Endothelial cell of umbilical vein (primary cell): ENCODE measurements around the gene TJP3. TPM values are rescaled to one million over a fixed set of nuclear protein-coding genes. Genes with fewer than 3 reads are reported as not detected.

Experiments used
- BruUV-seq: library from RNA; stranded (reverse); fragments of 400-500 nt; replicated peaks from 2 replicates; lab custom pipeline; 2021; lab: Mats Ljungman, UMichigan
- CTCF ChIA-PET: fragments of 300-600, 350-600 bp; sonication (Branson Sonifier 250); formaldehyde crosslinking; loops from one replicate; lab custom pipeline; 2021; ENCODE audit warnings: antibody characterized with exemption, inconsistent platforms; lab: Charles Lee
- POLR2A ChIA-PET: fragments of 300-600, 350-600 bp; sonication (Branson Sonifier 250); formaldehyde crosslinking; loops from one replicate; lab custom pipeline; 2021; ENCODE audit warnings: antibody characterized with exemption, inconsistent platforms; lab: Charles Lee
- DNase-seq: peaks from one replicate; pipeline ENCODE4 v3.0.0-alpha.2; 2011; ENCODE audit warnings: low read depth, low spot score
- FAIRE-seq: peaks from 2 replicates; lab custom pipeline; 2011; peaks lifted over from hg19 to GRCh38; lab: Jason Lieb, UNC
- H2AFZ ChIP-seq: 2 replicates; pipeline ENCODE4 v1.6.0; 2012; ENCODE audit warnings: low read depth, low read length, control low read depth, inconsistent platforms
- H3K27ac ChIP-seq: 2 replicates; pipeline ENCODE4 v1.5.1; 2011; ENCODE audit warnings: low read depth, mild to moderate bottlenecking, control low read depth, low read length, moderate library complexity; ENCODE audit not compliant: insufficient read depth
- H3K27me3 ChIP-seq, 2 experiments: 2 replicates each; pipeline versions ENCODE4 v1.6.0 to v1.6.1; 2011; ENCODE audit warnings: low read length in 2 of 2, mixed read lengths in 1 of 2; ENCODE audit not compliant: control insufficient read depth in 2 of 2, insufficient read depth in 2 of 2
- H3K36me3 ChIP-seq, 2 experiments: 2 replicates in 1 of 2; 3 replicates in 1 of 2; pipeline ENCODE4 v1.5.1; 2011; ENCODE audit warnings: low read length in 2 of 2, mild to moderate bottlenecking in 1 of 2, moderate library complexity in 1 of 2; ENCODE audit not compliant: control insufficient read depth in 2 of 2, insufficient read depth in 2 of 2; ENCODE audit errors: extremely low read depth in 1 of 2
- H3K4me1 ChIP-seq: 3 replicates; pipeline ENCODE4 v1.5.1; 2011; ENCODE audit warnings: mild to moderate bottlenecking, low read length; ENCODE audit not compliant: control insufficient read depth, insufficient read depth; ENCODE audit errors: extremely low read depth
- H3K4me2 ChIP-seq: 2 replicates; pipeline ENCODE4 v1.6.1; 2011; ENCODE audit warnings: low read length, control low read depth, mixed read lengths; ENCODE audit not compliant: insufficient read depth
- H3K4me3 ChIP-seq, 3 experiments: fragments of 200-600 bp in 1 of 3; sonication (generic), shearing (Covaris generic) in 1 of 3; replicated peaks in 1 of 3; 2 replicates each; pipeline ENCODE4 v1.5.1; 2011 to 2016; ENCODE audit warnings: control low read depth in 3 of 3, low read length in 3 of 3, mild to moderate bottlenecking in 2 of 3, inconsistent platforms in 1 of 3, low read depth in 1 of 3, moderate library complexity in 1 of 3; ENCODE audit not compliant: insufficient read depth in 1 of 3
- H3K79me2 ChIP-seq: 2 replicates; pipeline ENCODE4 v1.6.0; 2012; ENCODE audit warnings: low read length, inconsistent platforms; ENCODE audit not compliant: control insufficient read depth, insufficient read depth
- H3K9ac ChIP-seq: replicated peaks from 2 replicates; pipeline ENCODE3; 2011; ENCODE audit warnings: low read length, control low read depth; ENCODE audit not compliant: insufficient read depth; ENCODE audit errors: extremely low read depth
- H3K9me1 ChIP-seq: replicated peaks from 3 replicates; pipeline ENCODE4 v1.6.0; 2011; ENCODE audit warnings: mild to moderate bottlenecking, low read length; ENCODE audit not compliant: control insufficient read depth, insufficient read depth; ENCODE audit errors: extremely low read depth
- H3K9me3 ChIP-seq: replicated peaks from 2 replicates; pipeline ENCODE4 v1.5.1; 2012; ENCODE audit warnings: low read length, inconsistent platforms; ENCODE audit not compliant: control insufficient read depth, insufficient read depth
- H4K20me1 ChIP-seq: replicated peaks from 2 replicates; pipeline ENCODE3; 2011; ENCODE audit warnings: mild to moderate bottlenecking, low read length; ENCODE audit not compliant: control insufficient read depth, insufficient read depth; ENCODE audit errors: extremely low read depth
- CTCF ChIP-seq, 2 donors: IDR thresholded peaks; 1 replicate in 1 of 2; 2 replicates in 1 of 2; pipeline ENCODE4 v1.5.1; 2011; ENCODE audit warnings: low read length in 2 of 2, mild to moderate bottlenecking in 2 of 2, moderate library complexity in 2 of 2, control low read depth in 1 of 2, inconsistent platforms in 1 of 2, low read depth in 1 of 2; ENCODE audit not compliant: insufficient read depth in 1 of 2; ENCODE audit errors: extremely low read depth in 1 of 2
- EZH2 ChIP-seq: IDR thresholded peaks from 2 replicates; pipeline ENCODE4 v1.6.1; 2012; ENCODE audit warnings: borderline replicate concordance, low read depth, mild to moderate bottlenecking, moderate library complexity, low read length, inconsistent platforms; ENCODE audit not compliant: severe bottlenecking
- FOS ChIP-seq: IDR thresholded peaks from 2 replicates; pipeline ENCODE4 v1.6.1; 2011; ENCODE audit warnings: mild to moderate bottlenecking, low read length, moderate library complexity, borderline replicate concordance; ENCODE audit not compliant: insufficient read depth
- GATA2 ChIP-seq: IDR thresholded peaks from 2 replicates; pipeline ENCODE4 v1.7.0; 2011; ENCODE audit warnings: low read depth, mild to moderate bottlenecking, moderate library complexity, mixed read lengths, low read length; ENCODE audit not compliant: insufficient read length, insufficient read depth
- JUN ChIP-seq: IDR thresholded peaks from 2 replicates; pipeline ENCODE4 v1.6.1; 2011; ENCODE audit warnings: borderline replicate concordance, low read depth; ENCODE audit not compliant: insufficient read length, insufficient read depth
- MAX ChIP-seq: IDR thresholded peaks from 2 replicates; pipeline ENCODE4 v1.6.1; 2011; ENCODE audit not compliant: insufficient read depth, insufficient read length
- MYC ChIP-seq: IDR thresholded peaks from one replicate; pipeline ENCODE4 v1.6.1; 2011; ENCODE audit warnings: mild to moderate bottlenecking, low read depth, low read length
- POLR2A ChIP-seq: IDR thresholded peaks from 2 replicates; pipeline ENCODE4 v1.6.1; 2012; ENCODE audit warnings: low read depth, mild to moderate bottlenecking, control low read depth, low read length
- POLR2AphosphoS5 ChIP-seq: IDR thresholded peaks from 2 replicates; pipeline ENCODE4 v1.6.1; 2012; ENCODE audit warnings: low read depth, mild to moderate bottlenecking, control low read depth, low read length, moderate library complexity; ENCODE audit not compliant: insufficient read depth
- dilution Hi-C: fragments of 300-500 bp; cut with MboI; formaldehyde crosslinking; loops from one replicate; pipeline ENCODE4 v1.15.0; 2019; ENCODE audit warnings: low sequenced_read_pairs; ENCODE audit not compliant: extremely low pct_ligation_motif_present
- intact Hi-C: fragments of 100-400 bp; cut with micrococcal nuclease; formaldehyde crosslinking; loops from one replicate; pipeline ENCODE4 v1.10.0; 2022
- polyA plus RNA-seq, 4 experiments: library from polyadenylated mRNA; depleted of rRNA in 3 of 4; stranded (reverse) in 3 of 4; unstranded in 1 of 4; fragments of >200 nt; gene quantifications; 2 replicates each; pipeline versions ENCODE4 v1.2.1 to v1.2.3, GENCODE V29; 2011 to 2012; ENCODE audit warnings: missing spikeins in 1 of 4
- total RNA-seq: library from RNA; stranded (reverse); gene quantifications from 2 replicates; pipeline ENCODE4 v1.2.3, GENCODE V29; 2021

TJP3 gene
- total and polyA plus RNA-seq, 2 donors (not counting 3 experiments of a cell fraction or from before 2014, with no cell fraction given): 0.10 TPM; not detected in 1

- Histone ChIP-seq H3K9me1 (no peaks in the 10 kb centered on the region), H3K36me3 (no peaks in the 10 kb centered on the region), H3K79me2 (no peaks in the 10 kb centered on the region), H3K4me3 (no peak overlapping the region), H2AFZ (no peak overlapping the region), H3K4me2 (no peak overlapping the region), H3K9me3 (no peaks in the 10 kb centered on the region), H4K20me1 (no peaks in the 10 kb centered on the region), H3K4me1 (no peaks in the 10 kb centered on the region), H3K9ac (no peak overlapping the region), H3K27ac (no peak overlapping the region), H3K27me3 (no peaks in the 10 kb centered on the region)
- TF ChIP-seq CTCF (IDR thresholded peaks at IDR 0.05; ENCODE audit: extremely low read depth in 1 of 2, insufficient read depth in 1 of 2, low read depth in 1 of 2, low read length in 2 of 2) (no peak), EZH2 (no peak), JUN (no peak), POLR2A (no peak), MAX (no peak), GATA2 (no peak), MYC (no peak), FOS (no peak), POLR2AphosphoS5 (no peak)
- FAIRE-seq (no peak), DNase-seq (no peak)
- dilution Hi-C loops: no loop called here
- BruUV-seq: no TSS peak
- ChIA-PET POLR2A (no interaction called here), CTCF (no interaction called here)
- intact Hi-C loops: no loop called here
Observed at GRCh38 chr19:3737487-3738205, 29.5 kb downstream of the TJP3 start.
